Smooth muscle cell (in vitro differentiated cells): ENCODE results near the gene SRSF1. TPM values are rescaled to one million over a fixed set of nuclear protein-coding genes. Genes with fewer than 3 reads are reported as not detected.
"Not testable (repeated sequence)": the region's sequence is repeated elsewhere in the genome, so short reads cannot be mapped to it uniquely, and the experiment has no call there.

Experiments used
- DNase-seq: peaks from one replicate; lab custom pipeline; 2025; ENCODE audit not compliant: unreplicated experiment; lab: John Stamatoyannopoulos, UW
- H2AFZ ChIP-seq: fragments of 200-600 bp; sonication (generic); 2 replicates; pipeline ENCODE4 v1.6.0; 2016; ENCODE audit warnings: antibody characterized with exemption, low read depth, mild to moderate bottlenecking
- H3F3A ChIP-seq: fragments of 200-600 bp; sonication (generic); 2 replicates; pipeline ENCODE4 v1.6.0; 2017; ENCODE audit warnings: antibody characterized with exemption, low read depth
- H3K27ac ChIP-seq: fragments of 200-600 bp; sonication (generic); 2 replicates; pipeline ENCODE4 v1.5.1; 2016; ENCODE audit warnings: low read depth, mild to moderate bottlenecking
- H3K27me3 ChIP-seq: fragments of 200-600 bp; sonication (generic); 2 replicates; pipeline ENCODE4 v1.6.1; 2016; ENCODE audit warnings: low read depth, mild to moderate bottlenecking
- H3K36me3 ChIP-seq: fragments of 200-600 bp; sonication (generic); 2 replicates; pipeline ENCODE4 v1.5.1; 2016; ENCODE audit warnings: low read depth
- H3K4me1 ChIP-seq: fragments of 200-600 bp; sonication (generic); 2 replicates; pipeline ENCODE4 v1.5.1; 2016; ENCODE audit warnings: low read depth
- H3K4me2 ChIP-seq: fragments of 200-600 bp; sonication (generic); 2 replicates; pipeline ENCODE4 v1.6.0; 2016; ENCODE audit warnings: mild to moderate bottlenecking
- H3K4me3 ChIP-seq: fragments of 200-600 bp; sonication (generic); 2 replicates; pipeline ENCODE4 v1.5.1; 2016; ENCODE audit warnings: mild to moderate bottlenecking
- H3K79me2 ChIP-seq: fragments of 200-600 bp; sonication (generic); 2 replicates; pipeline ENCODE4 v1.6.0; 2016; ENCODE audit warnings: low read depth, mild to moderate bottlenecking
- H3K9ac ChIP-seq: fragments of 200-600 bp; sonication (generic); 2 replicates; pipeline ENCODE4 v1.6.0; 2016; ENCODE audit warnings: low read depth
- H3K9me3 ChIP-seq: fragments of 200-600 bp; sonication (generic); replicated peaks from 2 replicates; pipeline ENCODE4 v1.5.1; 2016; ENCODE audit warnings: low read depth
- H4K20me1 ChIP-seq: fragments of 200-600 bp; sonication (generic); 2 replicates; pipeline ENCODE4 v1.6.0; 2016; ENCODE audit warnings: low read depth
- WGBS: methylation state at CpG from one replicate; pipeline ENCODE4 v1.1.7; 2016; ENCODE audit warnings: low lambda C conversion rate; 5-methylcytosine and 5-hydroxymethylcytosine counted together
- polyA plus RNA-seq: library from polyadenylated mRNA; unstranded; fragments of >200 nt; fragmentation: Nextera tagmentation; extraction: Ambion mirVana; gene quantifications from 2 replicates; pipeline ENCODE4 v1.2.1, GENCODE V29; 2016
- total RNA-seq: library from RNA; depleted of rRNA; stranded (reverse); fragments of >200 nt; gene quantifications from 2 replicates; pipeline ENCODE4 v1.2.3, GENCODE V29; 2014
- TF ChIP-seq, protein P1 (sequence below): fragments of 200-600 bp; sonication (generic); IDR thresholded peaks from 2 replicates; pipeline ENCODE4 v1.5.1; 2017; ENCODE audit warnings: borderline replicate concordance, mild to moderate bottlenecking, antibody characterized with exemption; ENCODE audit not compliant: insufficient read depth, poor library complexity, severe bottlenecking

SRSF1 gene
- total and polyA plus RNA-seq, 2 experiments from 2014 or later = 57.9 to 200 TPM

GRCh38 chr17:57962279-57963148, 44.5 kb downstream of the SRSF1 start:
- no peaks in the 10 kb centered on the region for H3K79me2 ChIP-seq
- no peaks in the 10 kb centered on the region for H3K36me3 ChIP-seq
- no peak overlapping the region for H2AFZ ChIP-seq
- no peak for DNase-seq
- no peaks in the 10 kb centered on the region for H3K4me1 ChIP-seq
- WGBS = 90% methylated on average over 8 of the region's 8 CpGs
- no peaks in the 10 kb centered on the region for H4K20me1 ChIP-seq
- no peak overlapping the region for H3K27ac ChIP-seq
- no peak overlapping the region for H3K4me2 ChIP-seq
- TF ChIP-seq, protein P1, sequence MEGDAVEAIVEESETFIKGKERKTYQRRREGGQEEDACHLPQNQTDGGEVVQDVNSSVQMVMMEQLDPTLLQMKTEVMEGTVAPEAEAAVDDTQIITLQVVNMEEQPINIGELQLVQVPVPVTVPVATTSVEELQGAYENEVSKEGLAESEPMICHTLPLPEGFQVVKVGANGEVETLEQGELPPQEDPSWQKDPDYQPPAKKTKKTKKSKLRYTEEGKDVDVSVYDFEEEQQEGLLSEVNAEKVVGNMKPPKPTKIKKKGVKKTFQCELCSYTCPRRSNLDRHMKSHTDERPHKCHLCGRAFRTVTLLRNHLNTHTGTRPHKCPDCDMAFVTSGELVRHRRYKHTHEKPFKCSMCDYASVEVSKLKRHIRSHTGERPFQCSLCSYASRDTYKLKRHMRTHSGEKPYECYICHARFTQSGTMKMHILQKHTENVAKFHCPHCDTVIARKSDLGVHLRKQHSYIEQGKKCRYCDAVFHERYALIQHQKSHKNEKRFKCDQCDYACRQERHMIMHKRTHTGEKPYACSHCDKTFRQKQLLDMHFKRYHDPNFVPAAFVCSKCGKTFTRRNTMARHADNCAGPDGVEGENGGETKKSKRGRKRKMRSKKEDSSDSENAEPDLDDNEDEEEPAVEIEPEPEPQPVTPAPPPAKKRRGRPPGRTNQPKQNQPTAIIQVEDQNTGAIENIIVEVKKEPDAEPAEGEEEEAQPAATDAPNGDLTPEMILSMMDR = no peak
- H3K4me3 ChIP-seq = no peak overlapping the region
- no peak overlapping the region for H3K9ac ChIP-seq
- H3K9me3 ChIP-seq = no peaks in the 10 kb centered on the region
- H3F3A ChIP-seq = no peaks in the 10 kb centered on the region
- H3K27me3 ChIP-seq = no peaks in the 10 kb centered on the region

DNA sequence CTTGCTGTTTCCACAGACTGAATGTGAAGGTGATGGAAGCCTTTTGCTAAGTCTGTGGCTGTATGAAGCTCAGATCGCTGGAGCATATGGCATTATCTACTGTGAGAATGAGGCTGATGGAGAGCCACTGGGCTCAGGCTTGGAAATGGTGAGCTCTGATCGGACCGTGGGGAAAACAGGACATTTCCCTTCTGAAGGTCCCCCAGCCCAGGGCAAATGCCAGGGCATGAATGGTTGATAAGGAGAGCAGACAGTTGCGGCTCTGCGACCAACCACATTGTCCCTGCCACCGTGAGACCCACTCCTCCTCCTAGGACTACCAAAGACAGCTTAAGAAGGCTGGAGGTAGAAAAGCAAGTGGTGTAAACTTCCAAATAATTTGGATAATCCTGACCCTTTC, 47.1 kb downstream of the SRSF1 start:
- Histone ChIP-seq H3K36me3 (no peaks in the 10 kb centered on the region), H3K27ac (no peak overlapping the region), H3K4me3 (no peak overlapping the region), H3F3A (peaks cover 14% of the 10 kb centered on the region), H3K27me3 (no peaks in the 10 kb centered on the region), H4K20me1 (no peaks in the 10 kb centered on the region), H3K4me2 (no peak overlapping the region), H3K9me3 (no peaks in the 10 kb centered on the region), H3K4me1 (peaks cover 13% of the 10 kb centered on the region), H2AFZ (no peak overlapping the region), H3K9ac (no peak overlapping the region), H3K79me2 (no peaks in the 10 kb centered on the region)
- TF ChIP-seq, protein P1 = no peak
- WGBS = 91% methylated on average over 6 of the region's 6 CpGs
- no peak for DNase-seq

- not testable (repeated sequence) for H3K27me3 ChIP-seq, H3K9me3 ChIP-seq, H3K79me2 ChIP-seq, H3K4me3 ChIP-seq, DNase-seq, H2AFZ ChIP-seq, H3K9ac ChIP-seq, H3K36me3 ChIP-seq, H4K20me1 ChIP-seq, H3K27ac ChIP-seq, H3K4me2 ChIP-seq
- Histone ChIP-seq H3K4me1 (peaks cover 13% of the 10 kb centered on the region), H3F3A (peaks cover 26% of the 10 kb centered on the region)
- WGBS = 97% methylated on average over 15 of the region's 15 CpGs
Measured at GRCh38 chr17:57958391-57958790, 48.7 kb downstream of the SRSF1 start.

DNA sequence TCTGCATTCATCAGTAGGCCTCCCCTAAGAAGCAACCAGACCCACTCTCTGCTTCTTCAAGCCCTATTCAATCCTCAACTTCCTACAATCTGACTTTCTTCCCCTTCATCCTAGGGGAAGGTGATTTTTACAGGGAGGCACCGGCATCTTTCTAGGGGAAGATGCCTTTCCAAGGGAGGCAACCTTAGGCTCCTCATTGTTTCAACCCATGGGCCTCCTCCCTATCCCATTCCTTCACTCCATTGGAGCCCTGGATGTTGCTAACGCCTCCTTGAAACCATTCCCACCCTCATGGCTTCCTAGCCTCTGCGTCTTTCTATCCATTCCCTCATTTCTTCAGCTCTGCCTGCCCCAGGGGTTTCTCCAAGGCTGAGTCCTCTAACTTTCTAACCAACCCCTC, 49.2 kb downstream of the SRSF1 start:
- H3K9ac ChIP-seq = no peak overlapping the region
- no peak overlapping the region for H3K27ac ChIP-seq
- H3K4me3 ChIP-seq = no peak overlapping the region
- 95% methylated on average over 3 of the region's 3 CpGs for WGBS
- peaks cover 27% of the 10 kb centered on the region for H3F3A ChIP-seq
- no peaks in the 10 kb centered on the region for H3K27me3 ChIP-seq
- H3K9me3 ChIP-seq = no peaks in the 10 kb centered on the region
- H3K36me3 ChIP-seq = no peaks in the 10 kb centered on the region
- H3K79me2 ChIP-seq = peaks cover 7% of the 10 kb centered on the region
- peaks cover 9% of the 10 kb centered on the region for H4K20me1 ChIP-seq
- H2AFZ ChIP-seq = no peak overlapping the region
- TF ChIP-seq, protein P1 = no peak
- no peak for DNase-seq
- H3K4me1 ChIP-seq = peaks cover 14% of the 10 kb centered on the region
- H3K4me2 ChIP-seq = no peak overlapping the region
